Stimulated activated CD8-positive, alpha-beta memory T cell treated with anti-CD3 and anti-CD28 coated beads, Interleukin-7, amount 100 ng/mL, for 48 hours (primary cell): ENCODE results near the gene INO80D.
A peak's percentile ranks its signal among the peaks of the same experiment; 100 is the strongest.
"Not testable (repeated sequence)": the region's sequence is repeated elsewhere in the genome, so short reads cannot be mapped to it uniquely, and the experiment has no call there.

ENCODE experiments used
- DNase-seq, 2 donors: peaks; one replicate each; pipeline ENCODE4 v3.0.0-alpha.2; 2020; ENCODE audit warnings: low read depth in 1 of 2; ENCODE audit errors: extremely low read depth in 1 of 2

The INO80D gene

DNA sequence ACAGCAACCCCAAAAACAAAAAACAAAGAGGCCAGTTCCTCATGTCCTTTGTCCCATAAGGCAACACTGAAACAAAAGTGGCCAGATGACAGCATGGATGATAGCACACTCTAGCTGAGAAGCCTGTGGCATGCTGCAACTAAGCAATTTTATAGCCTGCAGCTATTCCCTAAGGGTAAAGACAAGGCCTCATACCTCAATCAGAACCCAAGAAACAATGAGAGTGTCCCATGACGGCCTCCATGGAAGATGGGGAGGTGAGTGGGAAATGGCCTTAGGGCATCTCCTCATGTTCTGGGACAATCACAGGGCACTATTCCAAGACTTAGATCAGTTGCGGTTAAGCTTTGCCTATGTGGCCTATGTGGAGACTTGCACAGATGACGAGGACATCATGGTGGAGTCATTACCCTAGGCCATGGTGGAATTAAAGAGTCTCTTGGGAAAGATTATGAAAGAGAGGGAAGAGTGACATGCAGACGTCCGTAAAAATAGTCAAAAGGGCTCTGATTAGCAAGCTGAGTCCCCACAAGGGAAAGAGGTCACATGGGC, 103.1 kb downstream of the INO80D start:
- DNase-seq: no peak

DNA sequence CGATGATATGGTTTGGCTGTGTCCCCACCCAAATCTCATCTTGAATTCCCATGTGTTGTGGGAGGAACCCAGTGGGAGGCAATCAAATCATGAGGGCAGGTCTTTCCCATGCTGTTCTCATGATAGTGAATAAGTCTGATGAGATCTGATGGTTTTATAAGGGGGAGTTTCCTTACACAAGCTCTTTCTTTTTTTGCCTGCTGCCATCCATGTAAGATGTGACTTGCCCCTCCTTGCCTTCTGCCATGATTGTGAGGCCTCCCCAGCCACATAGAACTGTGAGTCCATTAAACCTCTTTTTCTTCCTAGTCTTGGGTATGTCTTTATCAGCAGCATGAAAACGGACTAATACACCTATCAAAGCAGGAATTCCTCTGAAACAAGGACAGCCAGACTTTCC, 107.2 kb downstream of the INO80D start:
- DNase-seq: not testable (repeated sequence)

DNA sequence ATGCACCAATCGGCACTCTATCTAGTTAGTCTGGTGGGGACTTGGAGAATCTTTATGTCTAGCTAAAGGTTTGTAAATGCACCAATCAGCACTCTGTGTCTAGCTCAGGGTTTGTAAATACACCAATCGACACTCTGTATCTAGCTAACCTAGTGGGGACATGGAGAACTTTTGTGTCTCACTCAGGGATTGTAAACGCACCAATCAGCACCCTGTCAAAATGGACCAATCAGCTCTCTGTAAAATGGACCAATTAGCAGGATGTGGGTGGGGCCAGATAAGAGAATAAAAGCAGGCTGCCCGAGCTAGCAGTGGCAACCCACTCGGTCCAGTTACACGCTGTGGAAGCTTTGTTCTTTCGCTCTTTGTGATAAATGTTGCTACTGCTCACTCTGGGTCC, 108.3 kb downstream of the INO80D start:
- DNase-seq: not testable (repeated sequence)

DNA sequence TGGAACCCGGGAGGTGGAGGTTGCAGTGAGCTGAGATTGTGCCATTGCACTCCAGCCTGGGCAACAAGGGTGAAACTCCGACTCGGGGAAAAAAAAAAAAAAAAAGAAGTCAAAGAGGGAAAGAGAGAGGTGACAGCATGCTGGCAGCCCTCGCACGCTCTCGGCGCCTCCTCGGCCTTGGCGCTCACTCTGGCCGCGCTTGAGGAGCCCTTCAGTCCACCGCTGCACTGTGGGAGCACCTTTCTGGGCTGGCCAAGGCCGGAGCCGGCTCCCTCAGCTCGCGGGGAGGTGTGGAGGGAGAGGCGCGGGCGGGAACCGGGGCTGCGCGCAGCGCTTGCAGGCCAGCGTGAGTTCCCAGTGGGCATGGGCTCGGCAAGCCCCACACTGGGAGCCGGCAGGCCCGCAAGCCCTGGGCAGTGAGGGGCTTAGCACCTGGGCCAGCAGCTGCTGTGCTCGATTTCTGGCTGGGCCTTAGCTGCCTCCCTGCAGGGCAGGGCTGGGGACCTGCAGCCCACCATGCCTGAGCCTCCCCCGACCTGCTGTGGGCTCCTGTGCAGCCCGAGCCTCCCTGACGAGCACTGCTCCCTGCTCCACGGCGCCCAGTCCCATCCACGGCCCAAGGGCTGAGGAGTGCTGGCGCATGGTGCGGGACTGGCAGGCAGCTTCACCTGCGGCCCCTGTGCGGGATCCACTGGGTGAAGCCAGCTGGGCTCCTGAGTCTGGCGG, 108.9 kb downstream of the INO80D start:
- DNase-seq: not testable (repeated sequence)

DNA sequence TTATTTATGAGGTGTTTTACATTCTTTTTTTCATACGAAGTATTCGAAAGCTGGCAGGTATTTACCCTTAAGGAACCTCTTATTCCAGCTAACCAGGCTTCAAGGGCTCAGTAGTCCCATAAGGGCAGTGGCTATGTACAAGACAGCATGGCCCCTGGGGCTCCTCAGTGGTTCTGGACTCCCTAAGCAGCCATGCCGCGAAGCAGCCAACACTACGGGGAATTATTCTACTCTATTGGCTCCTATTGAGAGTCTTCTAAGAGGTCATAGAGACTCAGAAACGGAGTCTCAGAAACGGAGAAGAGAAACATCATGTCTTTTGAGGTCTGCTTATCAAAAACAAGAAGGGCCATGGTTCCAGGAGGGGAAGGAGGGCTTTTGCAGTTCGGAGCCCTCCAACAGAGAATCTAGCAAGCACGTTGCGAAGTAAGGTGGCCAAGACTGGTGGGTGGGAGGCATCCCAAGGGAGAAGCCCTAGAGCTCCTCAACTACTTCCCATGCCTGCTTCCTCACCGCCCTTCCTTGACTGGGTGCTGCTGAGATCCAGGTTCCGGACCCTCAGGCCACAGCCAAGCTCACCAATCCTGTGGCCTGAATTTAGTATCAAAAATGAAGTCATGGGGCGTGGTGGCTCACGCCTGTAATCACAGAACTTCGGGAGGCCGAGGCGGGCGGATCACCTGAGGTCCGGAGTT, 109.7 kb downstream of the INO80D start:
- DNase-seq: no peak

DNA sequence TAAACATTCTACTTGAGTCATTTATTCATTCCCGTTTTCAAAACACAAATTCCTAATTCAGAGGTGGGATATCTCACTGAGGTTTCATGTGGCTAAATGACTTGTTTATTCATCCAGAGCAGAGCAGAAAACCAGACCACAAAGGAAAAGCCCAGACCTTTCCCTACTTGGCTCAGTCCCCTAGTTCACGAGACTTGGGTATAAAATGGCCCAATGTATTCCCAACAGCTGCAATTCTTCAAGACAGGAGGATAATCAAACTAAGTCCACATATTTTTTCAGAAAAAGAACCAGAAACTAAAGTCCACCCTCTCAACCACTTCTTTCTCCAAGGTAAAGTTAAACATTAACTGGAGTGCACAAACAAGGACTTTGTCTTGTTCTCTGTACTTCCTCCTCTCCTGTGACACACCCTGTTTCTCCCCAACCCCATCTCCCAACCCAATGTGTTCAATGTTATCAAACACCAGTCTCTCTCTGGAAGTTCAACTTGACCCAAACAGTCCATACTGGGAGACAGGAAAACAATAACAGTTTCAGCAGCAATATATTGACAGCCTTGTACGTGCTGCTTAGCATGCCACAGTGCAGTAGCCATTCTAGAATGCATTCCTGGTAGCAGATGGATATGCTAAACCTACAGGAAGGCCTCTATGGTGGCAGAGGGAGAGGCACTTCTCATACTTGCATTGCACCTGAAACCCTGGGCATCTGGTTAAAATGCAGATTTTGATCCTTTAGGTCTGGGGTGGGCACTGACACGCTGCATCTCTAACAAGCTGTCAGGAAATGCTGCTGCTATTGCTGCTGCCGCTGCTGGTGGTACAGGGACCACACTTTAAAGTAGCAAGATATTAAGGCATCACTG, 110.7 kb downstream of the INO80D start:
- DNase-seq: no peak

DNA sequence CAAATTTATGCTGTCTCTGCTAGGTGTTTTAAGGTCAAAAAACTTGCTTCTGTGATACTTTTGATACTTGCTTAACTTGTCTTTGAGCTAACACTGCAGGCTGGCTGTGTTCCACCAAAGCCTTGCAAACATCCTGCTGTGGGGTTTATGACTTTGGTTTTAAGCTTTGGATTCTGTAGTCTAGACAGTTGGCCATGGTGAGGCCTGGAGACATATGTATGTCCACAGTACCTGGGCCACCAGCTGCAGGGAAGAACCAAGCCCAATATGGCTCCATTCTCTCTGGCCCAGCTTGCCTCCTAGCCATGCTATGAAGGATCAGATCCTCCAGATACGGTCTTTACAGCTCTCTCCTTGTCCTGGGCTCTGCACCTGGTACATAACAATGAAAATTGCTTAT, 113.9 kb downstream of the INO80D start:
- DNase-seq: no peak

DNA sequence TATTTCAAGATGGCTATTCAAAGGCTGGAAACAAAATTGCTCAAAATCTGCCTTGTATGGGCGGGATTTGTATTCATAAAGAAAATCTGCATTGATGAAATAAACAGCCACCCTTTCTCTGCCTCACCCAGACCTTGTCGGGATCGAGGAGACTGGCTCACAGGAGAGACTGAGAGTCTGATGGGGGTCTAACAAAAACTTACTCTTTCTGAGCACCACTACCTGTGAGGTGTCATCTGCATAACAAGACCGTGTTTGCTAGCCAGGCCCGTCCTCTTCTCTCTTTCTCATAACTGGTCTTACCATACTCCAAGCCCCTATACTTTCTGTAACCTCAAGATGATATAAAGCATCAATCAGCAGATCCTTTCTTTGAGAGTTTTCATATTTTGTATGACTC, 115.6 kb downstream of the INO80D start:
- no peak for DNase-seq

DNA sequence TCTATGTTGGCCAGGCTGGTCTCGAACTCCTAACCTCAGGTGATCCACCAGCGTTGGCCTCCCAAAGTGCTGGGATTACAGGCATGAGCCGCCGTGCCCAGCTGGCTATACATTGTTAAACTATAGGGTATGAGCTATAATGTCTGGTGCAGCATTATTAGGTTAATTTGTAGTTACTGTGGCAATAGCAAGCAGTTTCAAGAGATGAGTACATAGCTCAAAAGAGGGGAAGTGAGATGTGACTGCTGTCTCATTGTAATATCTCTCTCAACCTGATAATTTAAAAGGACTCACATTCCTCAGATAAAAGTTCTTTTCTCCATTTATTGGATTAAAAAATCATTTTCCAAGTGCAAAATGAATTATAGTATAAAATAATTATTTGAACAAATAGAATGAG, 116.4 kb downstream of the INO80D start:
- no peak for DNase-seq

DNA sequence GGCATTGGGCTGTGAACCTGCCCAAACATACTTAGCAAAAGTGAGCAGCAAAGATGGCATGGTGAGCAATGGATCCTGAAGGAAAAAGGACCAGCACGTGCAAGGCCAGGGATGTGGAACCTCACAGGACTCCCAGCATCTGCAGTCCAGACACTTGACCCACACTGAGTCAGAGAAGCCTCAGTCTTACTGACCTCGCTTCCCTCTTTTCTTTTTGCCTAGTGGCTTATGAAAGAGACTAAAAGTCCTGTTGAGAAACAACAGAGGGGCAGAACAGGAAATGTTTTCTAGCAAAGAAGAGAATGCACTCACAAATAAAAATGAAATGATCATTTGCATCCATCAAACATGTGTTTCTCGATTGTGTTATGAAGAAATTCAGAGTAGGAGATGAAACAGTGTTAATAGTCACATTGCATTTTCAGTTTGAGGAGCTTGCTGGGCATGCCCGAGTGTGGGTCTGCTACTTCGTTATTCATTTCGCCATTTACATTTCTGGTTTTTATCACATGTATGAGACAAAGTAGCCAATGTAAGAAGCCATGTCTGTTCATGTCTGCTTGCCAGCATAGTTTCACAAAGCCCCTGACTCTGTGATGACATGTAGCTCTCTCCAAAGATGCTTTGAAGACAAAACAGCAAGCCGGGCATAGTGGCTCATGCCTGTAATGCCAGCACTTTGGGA, 118.4 kb downstream of the INO80D start:
- DNase-seq: no peak

DNA sequence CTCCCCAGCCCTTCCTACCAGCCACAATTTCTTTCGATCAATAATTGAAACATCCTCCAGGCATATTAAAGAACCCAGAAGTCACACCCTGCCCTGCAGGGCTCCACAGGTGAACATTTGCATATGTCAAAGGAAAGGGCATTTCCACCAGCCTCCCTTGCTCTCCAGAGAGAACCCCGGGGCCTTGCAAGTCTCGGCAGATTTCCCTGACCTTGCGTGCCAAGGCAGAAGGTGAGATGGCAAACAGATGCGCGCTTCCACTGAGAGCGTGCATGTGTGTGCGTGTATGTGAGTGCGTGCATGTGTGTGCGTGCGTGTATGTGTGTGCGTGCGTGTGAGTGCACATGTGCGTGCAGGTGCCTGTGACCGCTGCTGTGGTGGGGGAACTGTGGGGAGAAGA, 120.3 kb downstream of the INO80D start:
- DNase-seq: no peak

DNA sequence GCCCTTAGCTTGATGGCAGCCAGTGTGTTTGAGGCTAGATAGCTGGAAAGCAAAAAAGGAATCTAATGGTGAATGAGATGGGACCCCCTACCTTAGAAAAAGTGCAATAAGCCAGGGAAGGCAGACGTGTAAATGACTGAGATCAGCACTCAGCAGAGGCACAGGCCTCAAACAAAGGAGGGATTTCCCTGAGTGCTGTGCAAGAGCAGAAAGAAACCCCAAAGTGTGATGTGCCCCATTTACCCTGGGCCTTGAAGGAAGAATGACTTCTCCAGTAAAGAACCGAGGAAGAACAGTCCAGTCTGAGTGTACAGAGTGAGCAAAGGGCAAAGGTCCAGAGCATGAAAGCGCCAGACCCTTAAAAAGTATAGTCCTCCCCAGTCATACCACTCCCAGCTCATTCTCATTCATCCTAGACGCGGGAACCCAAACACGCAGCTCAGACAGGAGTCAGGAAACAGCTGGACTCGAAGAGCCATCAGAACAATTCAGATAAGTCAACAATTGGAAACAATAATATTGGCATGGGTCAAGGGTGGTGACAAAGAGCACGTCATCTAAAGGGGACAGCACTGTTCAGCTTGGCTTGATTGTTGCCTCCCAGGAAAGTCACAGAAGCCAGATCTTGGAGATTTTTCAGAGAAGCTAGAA, 121.7 kb downstream of the INO80D start:
- no peak for DNase-seq

DNA sequence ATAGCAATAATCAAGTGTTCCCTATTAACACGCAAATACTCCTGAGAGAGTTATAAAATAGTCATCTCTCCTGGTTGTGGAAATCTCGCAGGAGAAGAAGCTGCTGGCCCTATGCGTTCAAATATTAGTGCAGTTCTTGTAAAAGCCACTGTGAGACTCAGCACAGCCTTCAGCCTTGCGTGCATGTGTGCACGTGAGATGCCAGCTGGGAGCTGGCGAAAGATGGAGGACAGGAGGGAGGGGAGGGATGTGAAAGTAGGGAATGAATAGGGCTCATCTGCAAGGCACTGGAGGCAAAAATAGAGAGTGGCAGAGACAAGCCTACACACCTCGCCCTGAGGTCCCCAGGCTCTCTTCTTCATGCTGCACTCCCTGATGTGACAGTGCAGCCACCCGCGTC, 126.5 kb downstream of the INO80D start:
- DNase-seq: no peak

DNA sequence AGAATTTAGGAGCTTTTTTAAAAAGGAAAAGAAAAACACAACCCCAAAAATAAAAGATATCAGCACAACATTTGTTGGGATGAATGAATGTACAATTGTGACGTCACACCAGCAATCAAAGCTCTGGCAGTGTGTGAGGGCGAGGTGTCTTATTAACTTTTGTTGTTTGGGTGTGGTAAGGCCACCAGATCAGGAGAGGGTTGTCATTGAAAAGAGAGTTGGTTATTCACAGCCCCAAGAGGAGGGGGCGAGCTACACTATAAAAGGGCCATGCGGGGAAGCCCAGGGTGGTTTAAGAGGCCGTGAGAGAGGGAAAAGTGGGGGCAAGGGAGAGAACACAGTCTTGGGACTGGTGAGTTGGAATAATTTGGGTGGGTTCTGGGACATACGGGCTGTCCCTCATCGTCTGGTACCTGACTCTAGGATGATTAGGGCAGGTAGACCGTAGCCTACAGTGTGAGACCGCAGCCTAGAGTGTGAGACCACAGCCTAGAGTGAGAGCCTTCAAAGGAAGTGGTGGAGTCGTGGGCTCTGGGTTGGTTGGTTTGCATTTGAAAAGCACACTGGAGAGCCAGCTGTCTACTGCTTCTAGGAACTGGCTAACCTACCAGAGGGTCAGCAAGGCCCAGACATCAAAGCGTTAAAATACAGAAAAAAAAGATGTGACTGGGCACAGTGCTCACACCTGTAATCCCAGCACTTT, 128.4 kb downstream of the INO80D start:
- no peak for DNase-seq

DNA sequence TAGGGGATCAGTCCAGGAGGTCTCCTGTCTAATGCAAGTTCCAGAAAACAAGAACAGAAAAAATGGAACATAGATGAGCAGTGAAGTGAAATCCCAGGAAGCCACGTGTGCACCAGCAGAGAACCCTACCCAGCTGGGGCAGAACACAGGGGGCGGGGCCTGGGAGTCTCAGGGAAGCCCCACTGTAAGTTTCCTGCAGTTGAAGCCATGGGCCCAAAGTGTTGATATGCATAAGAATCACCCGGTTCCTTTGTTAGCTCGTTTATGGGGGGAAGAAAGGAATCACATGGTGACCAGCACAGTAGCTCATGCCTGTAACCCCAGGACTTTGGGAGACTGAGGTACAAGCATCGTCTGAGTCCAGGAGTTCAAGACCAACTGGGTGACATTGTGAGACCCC, 131.3 kb downstream of the INO80D start:
- DNase-seq: no peak

DNA sequence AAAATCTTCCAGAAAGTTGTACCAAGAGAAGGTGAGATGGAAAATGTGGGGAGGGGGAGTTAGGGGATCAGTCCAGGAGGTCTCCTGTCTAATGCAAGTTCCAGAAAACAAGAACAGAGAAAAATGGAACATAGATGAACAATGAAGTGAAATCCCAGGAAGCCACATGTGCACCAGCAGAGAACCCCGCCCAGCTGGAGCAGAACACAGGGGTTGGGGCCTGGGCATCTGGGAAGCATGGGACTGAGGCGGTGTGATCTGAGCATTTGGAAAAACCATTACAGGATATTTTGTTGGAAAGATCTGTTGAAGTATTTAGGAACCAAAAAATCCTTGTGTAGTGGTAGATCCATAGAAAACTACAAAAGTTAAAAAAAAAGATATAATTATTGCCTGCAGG, 133.7 kb downstream of the INO80D start:
- DNase-seq: no peak

DNA sequence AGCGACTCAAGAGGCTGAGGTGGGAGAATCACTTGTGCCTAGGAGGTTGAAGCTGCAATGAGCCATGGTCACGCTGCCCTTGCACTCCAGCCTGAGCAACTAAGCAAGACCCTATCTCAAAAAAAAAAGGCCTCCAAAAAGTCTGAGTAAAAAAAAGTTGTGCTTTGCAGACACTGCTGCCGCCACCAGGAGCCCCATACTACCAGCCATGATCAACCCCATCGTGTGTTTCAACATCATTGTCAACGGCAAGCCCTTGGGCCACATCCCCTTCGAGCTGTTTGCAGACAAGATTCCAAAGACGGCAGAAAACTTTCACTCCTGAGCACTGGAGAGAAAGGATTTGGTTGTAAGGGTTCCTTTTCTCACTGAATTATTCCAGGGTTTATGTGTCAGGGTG, 137.1 kb downstream of the INO80D start:
- DNase-seq: no peak

DNA sequence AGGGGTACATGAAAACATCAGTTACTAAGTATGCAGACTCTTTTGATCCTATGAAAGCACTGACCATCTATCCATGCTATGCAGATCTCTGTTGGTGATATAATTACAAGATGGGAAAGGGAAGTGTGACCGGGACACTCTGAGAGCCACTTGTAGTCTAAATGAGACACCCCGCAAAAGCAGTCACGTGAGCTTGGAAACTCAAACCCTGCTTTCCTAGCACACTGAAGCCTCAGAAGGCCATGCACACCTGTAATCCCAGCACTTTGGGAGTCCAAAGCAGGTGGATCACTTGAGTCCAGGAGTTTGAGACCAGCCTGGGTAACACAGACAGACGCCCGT, 137.5 kb downstream of the INO80D start:
- no peak for DNase-seq

DNA sequence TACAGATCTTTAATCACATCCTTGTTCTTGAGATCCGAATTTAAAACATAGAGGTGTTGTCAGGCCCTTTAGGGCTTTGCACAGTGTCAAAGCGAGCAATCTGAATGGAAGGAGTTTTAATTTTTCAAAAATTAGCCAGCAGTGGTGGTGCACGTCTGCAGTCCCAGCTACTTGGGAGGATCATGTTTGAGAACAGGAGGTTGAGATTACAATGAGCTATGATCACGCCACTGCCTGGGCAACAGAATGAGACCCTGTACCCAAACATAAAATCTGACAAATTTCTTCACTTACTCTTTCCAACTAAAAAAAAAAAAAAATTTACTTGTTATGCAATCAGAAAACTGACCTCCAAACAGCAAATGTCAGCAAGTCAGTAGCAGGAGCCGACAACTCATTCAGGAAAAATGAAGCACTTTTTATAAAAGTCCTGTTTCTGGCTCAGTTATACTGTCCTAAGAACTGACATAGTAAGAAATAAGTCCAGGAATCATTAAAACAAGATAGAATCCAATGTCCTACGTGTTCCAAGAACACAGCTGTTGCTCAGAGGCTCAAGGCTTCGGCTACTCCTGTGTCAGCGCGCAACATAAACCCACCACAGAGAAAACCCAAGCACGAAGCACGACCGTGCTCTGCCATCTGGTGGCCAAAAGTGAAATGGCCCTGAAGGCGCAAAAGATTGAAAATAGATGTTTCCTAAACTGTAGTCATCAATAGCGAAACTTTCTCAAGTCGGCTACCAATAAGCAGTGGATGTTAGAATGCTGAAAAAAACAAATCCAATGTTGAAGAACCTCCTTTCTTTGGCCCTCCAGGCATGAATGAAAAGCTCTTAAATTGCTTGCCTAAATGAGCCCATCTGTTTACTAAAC, 138.1 kb downstream of the INO80D start:
- DNase-seq: peak; percentile 14 to 25
